ENCODE measurements around the gene SAMD9L. TPM values are rescaled to one million over a fixed set of nuclear protein-coding genes. Genes with fewer than 3 reads are reported as not detected.
A peak's percentile ranks its signal among the peaks of the same experiment; 100 is the strongest.

Gene SAMD9L
- total and polyA plus RNA-seq, 11 donors: 2.1 to 38.3 (median 4.7) TPM

- ATAC-seq (no peak), DNase-seq (no peak)
- intact Hi-C loops (cut with DNase I): no loop called here
- H3K4me1 ChIP-seq: no peaks in the 10 kb centered on the region
- H3K36me3 ChIP-seq: no peaks in the 10 kb centered on the region
- no peak overlapping the region for H3K4me3 ChIP-seq
- H3K9me3 ChIP-seq: no peaks in the 10 kb centered on the region
- WGBS, 4 donors: 52 to 67% (median 54%) methylated on average over 1 of the region's 1 CpG
- H3K27ac ChIP-seq: no peak overlapping the region
- no peaks in the 10 kb centered on the region for H3K27me3 ChIP-seq
- TF ChIP-seq POLR2A (IDR thresholded peaks at IDR 0.05): no peak
- TF ChIP-seq CTCF (IDR thresholded peaks at IDR 0.05): no peak
Observed at GRCh38 chr7:93156884-93157283, 8.7 kb upstream of the SAMD9L start.

GRCh38 chr7:93150200-93150835 is 2.1 kb upstream of the SAMD9L start:
- Histone ChIP-seq H3K27ac (peak overlapping the region in 1 of 12 donors; percentile 48), H3K36me3 (peaks cover 0 to 5% (median 0%) of the 10 kb centered on the region in 9 donors), H3K4me3 (no peak overlapping the region), H3K27me3 (no peaks in the 10 kb centered on the region), H3K9me3 (no peaks in the 10 kb centered on the region), H3K4me1 (peaks cover 0 to 44% (median 8%) of the 10 kb centered on the region in 12 donors)
- ATAC-seq: no peak
- TF ChIP-seq CTCF (IDR thresholded peaks at IDR 0.05): no peak
- no peak for TF ChIP-seq POLR2A (IDR thresholded peaks at IDR 0.05)
- intact Hi-C loops (cut with DNase I): no loop called here
- 85 to 98% (median 93%) methylated on average over 1 of the region's 1 CpG for WGBS, 4 donors
- DNase-seq: no peak

DNA sequence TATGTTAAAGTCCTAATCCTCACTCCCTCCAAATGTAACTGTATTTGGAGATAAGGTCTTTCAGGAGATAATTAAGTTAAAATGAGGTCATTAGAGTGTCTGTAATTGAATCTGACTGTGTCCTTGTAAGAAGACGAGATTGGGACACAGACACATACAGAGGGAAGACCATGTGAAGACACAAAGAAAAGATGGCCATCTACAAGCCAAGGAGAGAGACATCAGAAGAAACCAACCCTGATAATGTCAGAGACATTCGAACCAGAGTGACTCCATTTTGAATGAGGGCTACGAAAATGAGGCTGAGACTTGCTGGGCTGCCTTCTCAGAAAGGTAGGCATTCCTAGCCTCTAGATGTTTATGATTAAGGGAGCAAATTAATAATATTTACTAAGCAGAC is 542 bp upstream of the SAMD9L start:
- intact Hi-C loops (cut with DNase I): loop anchor here in 1 of 10 donors (10.0 kb wide), 1 partner anchor 76 kb away; the partner anchor contains the start of gene HEPACAM2
- peaks cover 0 to 21% (median 14%) of the 10 kb centered on the region in 9 donors for H3K36me3 ChIP-seq
- H3K4me3 ChIP-seq: peak overlapping the region in 9 of 12 donors; percentile 42 to 68 (median 55)
- peak overlapping the region; percentile 40 to 94 (median 57) for H3K27ac ChIP-seq
- no peaks in the 10 kb centered on the region for H3K9me3 ChIP-seq
- 76 to 80% (median 78%) methylated on average over 3 of the region's 3 CpGs for WGBS, 4 donors
- TF ChIP-seq CTCF (IDR thresholded peaks at IDR 0.05) (no peak), POLR2A (IDR thresholded peaks at IDR 0.05) (no peak)
- H3K4me1 ChIP-seq: peaks cover 0 to 50% (median 8%) of the 10 kb centered on the region in 12 donors
- ATAC-seq (no peak), DNase-seq (no peak)
- no peaks in the 10 kb centered on the region for H3K27me3 ChIP-seq

- Histone ChIP-seq H3K4me1 (peaks cover 0 to 50% (median 8%) of the 10 kb centered on the region in 12 donors), H3K9me3 (no peaks in the 10 kb centered on the region), H3K27me3 (no peaks in the 10 kb centered on the region), H3K36me3 (peaks cover 0 to 35% (median 28%) of the 10 kb centered on the region in 9 donors), H3K4me3 (peak overlapping the region; percentile 4 to 68 (median 50)), H3K27ac (peak overlapping the region; percentile 20 to 94 (median 57))
- DNase-seq (peak in 4 of 5 donors; percentile 25 to 40 (median 38)), ATAC-seq (peak; percentile 57 to 89 (median 78))
- intact Hi-C loops (cut with DNase I): loop anchor here in 1 of 10 donors (10.0 kb wide), 1 partner anchor 77 kb away; the partner anchor contains the start of gene HEPACAM2
- WGBS, 4 donors: 19 to 30% (median 20%) methylated on average over 3 of the region's 3 CpGs
- TF ChIP-seq POLR2A (IDR thresholded peaks at IDR 0.05) (no peak), CTCF (IDR thresholded peaks at IDR 0.05) (no peak)
Observed at GRCh38 chr7:93147363-93147762, 822 bp downstream of the SAMD9L start.

All from heart left ventricle (tissue), 16 donors.